Stimulated activated CD8-positive, alpha-beta memory T cell treated with anti-CD3 and anti-CD28 coated beads, Interleukin-12 subunit alpha, Interleukin-12 subunit beta, amount 100 ng/mL, for 24 hours (primary cell): ENCODE data around the gene CACNA1I.

Source experiments
- DNase-seq: peaks from one replicate; pipeline ENCODE4 v3.0.0-alpha.2; 2020; ENCODE audit errors: extremely low read depth

Gene CACNA1I

DNA sequence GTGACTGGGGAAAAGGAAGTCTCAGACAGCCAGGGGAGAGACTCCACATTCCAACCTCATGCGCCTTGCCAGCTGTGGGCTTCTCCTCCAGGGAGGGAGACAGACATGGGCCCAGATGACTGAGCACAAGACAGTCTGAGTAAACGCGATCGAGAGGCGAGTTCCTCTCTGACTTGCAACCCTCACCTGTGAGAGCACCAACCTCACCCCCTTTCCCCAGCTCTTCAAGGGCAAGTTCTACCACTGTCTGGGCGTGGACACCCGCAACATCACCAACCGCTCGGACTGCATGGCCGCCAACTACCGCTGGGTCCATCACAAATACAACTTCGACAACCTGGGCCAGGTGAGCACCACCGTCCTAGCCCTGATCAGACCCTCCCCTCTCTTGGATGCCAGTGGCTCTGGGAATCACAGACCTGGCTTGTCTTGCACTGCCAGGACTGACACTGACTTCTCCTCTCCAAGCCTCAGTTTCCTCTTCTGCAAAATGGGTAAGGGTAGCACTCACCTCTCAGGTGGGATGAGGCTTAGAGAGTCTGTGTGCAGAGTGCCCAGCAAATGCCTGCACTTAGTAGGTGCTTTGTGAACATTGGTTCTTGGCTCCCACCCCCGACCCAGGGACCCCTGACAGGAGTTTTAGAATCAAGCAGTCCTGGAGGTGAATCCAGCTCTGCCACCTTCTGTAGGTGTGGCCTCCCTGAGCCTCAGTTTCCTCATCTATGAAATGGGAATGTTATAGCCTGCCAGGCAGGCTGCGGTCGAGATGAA is 95.3 kb downstream of the CACNA1I start:
- DNase-seq: no peak

DNA sequence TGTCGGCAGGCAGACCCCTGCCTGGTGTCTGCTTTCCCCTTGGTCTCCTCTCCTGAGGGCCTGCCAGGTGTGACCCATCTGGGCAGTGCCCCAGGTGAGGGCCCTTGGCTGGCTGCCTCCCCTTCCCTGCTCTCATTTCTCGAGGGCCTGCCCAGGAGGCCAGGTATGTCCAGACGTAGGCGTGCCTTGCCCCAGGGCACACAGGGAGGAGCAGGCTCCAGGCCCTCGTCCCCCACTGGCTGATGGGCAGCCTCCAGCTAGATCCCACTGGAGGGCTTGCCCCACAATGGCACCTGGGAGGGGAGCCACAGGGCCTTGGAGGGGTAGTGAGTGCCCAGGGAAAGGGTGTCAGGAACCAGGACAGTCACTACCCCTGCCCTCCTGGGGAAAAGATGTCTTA is 95.9 kb downstream of the CACNA1I start:
- no peak for DNase-seq

DNA sequence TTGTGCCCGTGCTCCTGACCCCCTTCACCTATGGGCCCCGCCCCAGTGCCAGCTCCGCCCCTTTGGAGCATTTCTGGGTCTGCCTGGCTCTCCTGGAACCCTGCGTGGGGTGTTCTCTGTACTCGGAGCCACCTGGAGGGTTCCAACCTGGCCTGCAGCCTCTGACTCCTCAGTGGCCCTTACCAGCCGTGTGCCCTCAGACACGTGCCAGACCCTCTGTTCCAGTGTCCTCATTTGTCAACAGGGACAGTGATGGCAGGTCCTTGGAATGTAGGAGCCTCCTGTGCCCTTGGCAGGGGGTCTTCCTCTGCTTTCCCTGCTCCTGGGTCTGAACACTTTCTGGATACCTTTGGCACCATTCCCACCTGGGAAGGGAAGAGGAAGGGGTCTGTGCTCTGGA is 96.4 kb downstream of the CACNA1I start:
- no peak for DNase-seq

DNA sequence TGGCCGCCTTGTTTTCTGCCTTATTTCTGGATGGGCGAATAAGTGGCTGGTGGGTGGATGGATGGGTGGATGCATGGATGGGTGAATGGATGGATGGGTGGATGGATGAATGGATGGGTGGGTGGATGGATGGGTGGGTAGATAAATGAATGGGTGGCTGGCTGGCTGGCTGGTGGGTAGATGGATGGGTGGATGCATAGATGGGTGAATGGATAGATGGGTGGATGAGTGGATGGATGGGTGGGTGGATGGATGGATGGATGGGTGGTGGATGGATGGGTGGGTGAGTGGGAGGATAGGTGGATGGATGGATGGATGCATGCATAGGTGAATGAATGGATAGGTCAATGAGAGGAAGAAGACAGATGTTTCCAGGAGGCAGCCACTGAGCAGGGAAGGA is 98.9 kb downstream of the CACNA1I start:
- no peak for DNase-seq

DNA sequence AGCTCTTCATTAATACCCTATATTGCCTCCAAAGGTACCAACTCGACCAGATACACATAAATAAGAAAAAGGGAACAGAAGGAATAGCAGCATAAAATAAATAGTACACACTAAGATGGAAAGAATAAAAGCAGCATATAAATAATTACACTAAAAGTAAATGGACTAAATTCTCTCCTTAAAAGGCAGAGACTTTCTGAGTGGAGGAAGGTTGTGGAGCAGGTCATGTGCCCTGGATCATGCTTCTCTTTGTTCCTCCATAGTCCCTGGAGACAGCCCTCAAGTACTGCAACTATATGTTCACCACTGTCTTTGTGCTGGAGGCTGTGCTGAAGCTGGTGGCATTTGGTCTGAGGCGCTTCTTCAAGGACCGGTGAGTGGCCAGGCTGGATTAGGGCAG is 101.4 kb downstream of the CACNA1I start:
- DNase-seq: no peak

DNA sequence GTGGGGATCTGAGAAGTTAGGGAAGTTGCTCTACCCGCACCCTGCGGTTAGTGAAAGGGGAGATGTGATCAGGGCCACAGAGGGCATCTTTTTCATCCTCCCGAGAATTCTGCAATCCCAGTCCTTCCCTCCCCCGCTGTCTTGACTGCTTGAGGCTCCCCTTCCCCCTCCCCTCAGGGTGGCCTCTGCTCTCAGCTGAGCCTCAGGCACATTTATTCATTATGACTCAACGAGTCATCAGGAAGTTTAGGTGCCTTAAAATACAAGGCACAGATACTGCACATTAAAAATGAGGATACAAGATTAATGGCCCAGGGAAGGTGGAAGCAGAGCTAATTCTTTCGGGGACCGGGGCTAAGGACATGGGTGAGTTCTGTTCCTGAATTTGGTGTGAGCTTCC is 104.0 kb downstream of the CACNA1I start:
- no peak for DNase-seq

DNA sequence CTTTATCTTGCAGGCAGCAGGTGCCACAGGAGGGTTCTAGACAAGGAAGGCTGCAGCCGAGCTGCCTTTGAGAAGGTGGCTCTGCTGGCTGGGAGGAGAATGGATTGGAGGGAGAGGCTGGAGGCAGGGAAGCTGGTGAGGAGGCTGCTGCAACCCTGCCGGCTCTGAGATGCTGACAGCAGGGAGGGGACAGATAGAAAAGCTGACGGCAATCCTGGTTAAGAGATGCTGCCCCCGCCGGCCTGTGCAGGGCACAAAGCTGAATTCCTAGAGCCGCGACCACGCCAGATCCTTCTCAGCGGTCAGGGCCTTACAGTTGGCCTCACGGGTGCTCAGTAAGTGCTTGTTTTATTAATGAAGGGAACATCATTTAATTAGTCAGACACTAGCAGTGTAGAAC is 105.4 kb downstream of the CACNA1I start:
- no peak for DNase-seq

DNA sequence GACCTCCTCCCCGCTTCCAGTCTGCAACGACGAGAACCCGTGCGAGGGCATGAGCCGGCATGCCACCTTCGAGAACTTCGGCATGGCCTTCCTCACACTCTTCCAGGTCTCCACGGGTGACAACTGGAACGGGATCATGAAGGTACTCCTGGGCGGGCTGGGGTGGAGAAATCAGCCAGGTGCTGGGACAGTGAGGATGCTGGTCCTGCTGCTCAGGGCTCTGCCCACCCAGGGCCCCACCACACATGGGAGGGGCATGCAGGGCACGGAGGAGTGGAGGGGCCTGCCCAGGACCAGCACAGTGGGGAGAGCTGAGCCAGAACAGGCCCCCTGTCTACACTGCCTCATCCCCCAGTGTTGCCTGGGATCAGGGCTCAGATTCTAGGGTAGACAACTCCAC is 107.4 kb downstream of the CACNA1I start:
- DNase-seq: no peak

DNA sequence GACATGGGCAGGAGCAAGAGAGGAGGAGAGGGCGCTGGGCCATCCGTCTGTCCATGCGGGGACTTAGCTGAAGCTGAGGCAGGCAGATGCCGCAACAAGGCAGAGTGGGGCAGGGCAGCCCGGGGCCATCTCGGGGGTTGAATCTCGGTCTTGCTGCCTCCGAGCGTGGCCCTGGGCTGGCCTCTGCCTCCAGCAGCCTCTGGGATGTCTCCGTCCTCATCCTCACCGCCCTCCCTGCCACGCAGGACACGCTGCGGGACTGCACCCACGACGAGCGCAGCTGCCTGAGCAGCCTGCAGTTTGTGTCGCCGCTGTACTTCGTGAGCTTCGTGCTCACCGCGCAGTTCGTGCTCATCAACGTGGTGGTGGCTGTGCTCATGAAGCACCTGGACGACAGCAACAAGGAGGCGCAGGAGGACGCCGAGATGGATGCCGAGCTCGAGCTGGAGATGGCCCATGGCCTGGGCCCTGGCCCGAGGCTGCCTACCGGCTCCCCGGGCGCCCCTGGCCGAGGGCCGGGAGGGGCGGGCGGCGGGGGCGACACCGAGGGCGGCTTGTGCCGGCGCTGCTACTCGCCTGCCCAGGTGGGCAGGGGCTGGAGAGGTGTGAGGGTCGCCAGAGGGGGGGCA is 108.4 kb downstream of the CACNA1I start:
- DNase-seq: no peak

DNA sequence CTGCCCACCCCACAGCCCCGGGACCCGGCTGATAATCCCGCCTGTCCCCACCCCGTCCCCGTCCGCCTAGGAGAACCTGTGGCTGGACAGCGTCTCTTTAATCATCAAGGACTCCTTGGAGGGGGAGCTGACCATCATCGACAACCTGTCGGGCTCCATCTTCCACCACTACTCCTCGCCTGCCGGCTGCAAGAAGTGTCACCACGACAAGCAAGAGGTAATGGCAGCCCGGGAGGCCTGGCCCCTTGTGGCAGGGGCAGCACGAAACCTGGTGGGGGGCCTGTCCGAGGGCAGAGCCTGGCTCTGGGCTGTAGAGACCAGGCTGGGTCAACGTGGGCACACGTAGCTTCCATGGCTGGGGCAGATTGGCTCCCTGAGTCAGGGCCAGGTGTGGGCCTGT is 109.1 kb downstream of the CACNA1I start:
- no peak for DNase-seq

DNA sequence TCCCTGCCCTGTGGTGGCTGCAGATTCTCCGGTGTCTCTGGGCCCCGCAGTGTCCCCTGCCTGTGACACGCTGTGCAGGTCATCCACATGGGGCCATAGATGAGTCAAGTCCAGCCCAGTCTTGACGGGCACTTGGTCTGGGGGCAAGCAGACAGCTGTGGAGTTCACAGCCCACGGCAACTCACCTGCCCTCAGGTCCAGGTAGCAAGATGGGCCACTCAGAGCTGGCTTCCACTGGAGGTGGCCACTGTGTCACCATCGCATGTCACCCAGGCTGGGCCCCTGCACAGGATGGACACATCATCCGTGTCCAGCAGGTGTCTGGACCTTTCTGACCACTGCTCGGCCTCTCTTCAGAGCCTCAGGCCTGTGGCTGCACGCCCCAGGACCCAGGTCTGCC is 109.9 kb downstream of the CACNA1I start:
- DNase-seq: no peak

DNA sequence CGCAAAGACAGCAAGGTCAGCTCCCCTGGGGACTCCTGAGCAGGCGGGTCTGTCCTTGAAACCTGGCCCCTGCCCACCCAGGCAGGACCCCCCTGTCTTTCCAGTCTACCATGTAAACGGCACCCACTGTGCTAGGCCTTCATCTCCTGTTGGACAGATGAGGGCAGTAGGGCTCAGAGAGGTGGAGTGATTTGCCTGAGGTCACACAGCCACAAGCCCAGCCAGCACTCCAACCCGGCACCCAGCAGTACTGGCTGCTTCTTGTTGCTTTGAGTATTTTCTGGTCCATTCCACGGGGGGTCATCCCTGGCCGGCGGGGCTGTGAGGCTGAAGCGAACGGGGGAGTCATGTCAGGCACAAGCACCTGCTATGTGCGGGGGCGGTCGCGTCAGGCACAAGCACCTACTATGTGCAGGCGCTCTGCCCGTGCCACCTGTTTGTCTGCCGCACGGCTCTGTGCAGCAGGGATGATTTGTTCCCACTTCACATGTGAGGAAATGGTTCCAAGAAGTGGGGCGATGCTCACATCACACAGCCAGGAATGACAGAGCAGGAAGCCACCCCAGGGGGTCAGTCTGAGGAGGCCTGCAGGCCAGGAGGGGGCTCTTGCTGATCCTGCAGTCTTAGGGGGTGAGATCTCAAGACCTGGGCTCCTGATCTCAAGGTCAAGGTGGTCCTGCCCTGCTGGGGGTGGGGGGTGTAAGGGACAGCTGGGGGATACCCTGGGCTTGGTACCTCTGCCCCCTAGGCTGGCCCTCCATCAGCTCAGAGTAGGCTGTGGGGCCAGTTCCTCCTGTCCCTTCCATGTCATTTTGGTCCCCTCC is 110.7 kb downstream of the CACNA1I start:
- DNase-seq: no peak

DNA sequence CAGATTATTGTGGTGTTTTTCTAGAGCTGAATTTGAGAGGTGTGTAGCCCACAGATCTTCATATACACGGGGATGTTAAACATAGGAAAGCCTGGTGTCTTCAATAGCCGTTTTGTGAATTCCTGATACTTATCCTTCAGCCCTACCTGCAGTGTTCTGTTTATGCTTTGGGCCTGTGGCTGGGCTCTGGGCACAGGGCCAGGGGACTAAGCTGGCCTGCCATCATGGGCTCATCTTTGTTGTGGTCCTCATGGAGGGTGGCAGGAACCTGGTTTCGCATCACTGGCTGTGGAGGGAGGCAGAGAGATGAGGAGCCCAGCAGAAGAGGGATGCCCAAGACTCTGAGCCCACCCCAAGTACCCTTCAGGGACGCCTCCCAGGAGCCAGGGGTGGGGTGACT is 112.4 kb downstream of the CACNA1I start:
- DNase-seq: no peak

DNA sequence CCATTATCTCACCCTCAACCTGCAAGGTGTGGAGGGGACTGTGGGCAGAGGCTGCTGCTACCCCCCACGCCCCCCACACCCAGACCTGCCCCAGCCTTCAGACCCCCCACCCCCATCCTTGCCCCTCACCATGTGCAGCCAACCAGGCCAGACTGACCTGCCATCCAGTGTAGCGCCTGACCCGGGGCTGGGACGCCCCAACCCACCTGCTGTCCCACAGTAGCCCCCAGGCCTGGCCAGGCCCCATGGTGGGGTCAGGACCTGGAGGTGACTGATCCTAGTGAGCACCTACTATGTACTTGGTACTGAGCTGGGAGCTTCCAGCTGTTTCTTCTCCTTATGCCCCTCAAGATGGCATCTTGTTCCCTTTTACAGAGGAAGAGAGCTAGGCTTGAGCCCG is 113.1 kb downstream of the CACNA1I start:
- no peak for DNase-seq

DNA sequence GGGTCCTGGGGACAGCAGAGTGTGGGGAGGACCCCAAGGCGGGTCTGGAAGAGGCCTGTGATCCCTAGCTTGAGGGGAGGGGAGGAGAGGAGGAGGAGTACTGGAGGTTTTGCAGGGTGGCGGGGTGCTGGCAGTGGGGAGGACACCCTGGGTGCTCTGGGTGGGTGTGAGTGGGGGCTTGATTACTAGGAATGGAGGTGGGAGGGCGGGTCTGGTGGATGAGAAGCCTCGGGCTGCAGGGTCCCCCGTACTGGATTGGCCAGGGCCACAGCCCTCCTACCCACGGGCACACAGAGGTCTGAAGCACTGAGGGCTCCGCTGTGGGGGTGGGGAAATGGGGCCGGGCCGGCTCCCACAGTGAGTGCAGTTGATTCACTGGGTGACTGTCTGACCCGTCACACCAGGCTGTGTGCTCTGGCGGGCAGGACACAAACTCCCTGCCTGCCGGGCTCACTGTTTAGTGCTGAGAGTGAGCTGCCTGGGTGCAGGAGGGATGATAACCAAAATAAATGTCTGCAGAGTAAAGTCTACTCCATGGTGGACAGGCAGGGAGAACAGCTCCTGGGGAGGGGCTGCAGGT is 114.2 kb downstream of the CACNA1I start:
- DNase-seq: no peak

DNA sequence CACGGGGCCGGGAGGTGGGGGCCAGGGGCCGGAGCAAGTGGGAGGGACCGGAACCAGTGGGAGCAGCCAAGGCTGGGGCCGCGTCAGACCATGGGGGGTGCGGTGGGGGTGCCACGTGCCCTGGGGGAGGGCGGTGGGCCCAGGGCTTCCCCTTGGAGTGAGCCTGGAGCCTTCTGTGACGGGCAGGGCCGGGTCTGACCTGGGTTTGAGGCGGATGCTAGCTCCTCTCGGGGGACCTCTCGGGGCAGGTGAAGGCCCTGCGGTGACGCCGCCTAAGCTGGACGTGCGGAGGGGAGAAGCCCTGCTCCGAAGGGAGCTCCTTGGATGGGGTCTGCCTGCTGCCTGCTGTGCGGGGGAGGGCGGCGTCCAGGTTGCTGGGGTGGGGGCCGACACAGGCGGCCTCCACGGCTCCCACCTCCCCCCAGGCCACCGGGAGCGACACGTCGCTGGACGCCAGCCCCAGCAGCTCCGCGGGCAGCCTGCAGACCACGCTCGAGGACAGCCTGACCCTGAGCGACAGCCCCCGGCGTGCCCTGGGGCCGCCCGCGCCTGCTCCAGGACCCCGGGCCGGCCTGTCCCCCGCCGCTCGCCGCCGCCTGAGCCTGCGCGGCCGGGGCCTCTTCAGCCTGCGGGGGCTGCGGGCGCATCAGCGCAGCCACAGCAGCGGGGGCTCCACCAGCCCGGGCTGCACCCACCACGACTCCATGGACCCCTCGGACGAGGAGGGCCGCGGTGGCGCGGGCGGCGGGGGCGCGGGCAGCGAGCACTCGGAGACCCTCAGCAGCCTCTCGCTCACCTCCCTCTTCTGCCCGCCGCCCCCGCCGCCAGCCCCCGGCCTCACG is 115.0 kb downstream of the CACNA1I start:
- DNase-seq: no peak

DNA sequence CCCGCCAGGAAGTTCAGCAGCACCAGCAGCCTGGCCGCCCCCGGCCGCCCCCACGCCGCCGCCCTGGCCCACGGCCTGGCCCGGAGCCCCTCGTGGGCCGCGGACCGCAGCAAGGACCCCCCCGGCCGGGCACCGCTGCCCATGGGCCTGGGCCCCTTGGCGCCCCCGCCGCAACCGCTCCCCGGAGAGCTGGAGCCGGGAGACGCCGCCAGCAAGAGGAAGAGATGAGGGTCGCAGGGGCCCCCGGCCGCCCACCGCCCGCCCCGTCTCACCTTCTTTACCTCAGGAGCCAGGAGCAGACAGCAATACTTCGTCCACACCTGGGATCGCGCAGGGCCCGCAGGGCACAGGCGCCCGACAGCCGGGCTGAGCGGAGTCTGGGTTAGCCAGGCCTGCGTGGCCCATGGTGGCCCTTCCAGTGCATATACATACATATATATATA is 115.6 kb downstream of the CACNA1I start:
- no peak for DNase-seq

DNA sequence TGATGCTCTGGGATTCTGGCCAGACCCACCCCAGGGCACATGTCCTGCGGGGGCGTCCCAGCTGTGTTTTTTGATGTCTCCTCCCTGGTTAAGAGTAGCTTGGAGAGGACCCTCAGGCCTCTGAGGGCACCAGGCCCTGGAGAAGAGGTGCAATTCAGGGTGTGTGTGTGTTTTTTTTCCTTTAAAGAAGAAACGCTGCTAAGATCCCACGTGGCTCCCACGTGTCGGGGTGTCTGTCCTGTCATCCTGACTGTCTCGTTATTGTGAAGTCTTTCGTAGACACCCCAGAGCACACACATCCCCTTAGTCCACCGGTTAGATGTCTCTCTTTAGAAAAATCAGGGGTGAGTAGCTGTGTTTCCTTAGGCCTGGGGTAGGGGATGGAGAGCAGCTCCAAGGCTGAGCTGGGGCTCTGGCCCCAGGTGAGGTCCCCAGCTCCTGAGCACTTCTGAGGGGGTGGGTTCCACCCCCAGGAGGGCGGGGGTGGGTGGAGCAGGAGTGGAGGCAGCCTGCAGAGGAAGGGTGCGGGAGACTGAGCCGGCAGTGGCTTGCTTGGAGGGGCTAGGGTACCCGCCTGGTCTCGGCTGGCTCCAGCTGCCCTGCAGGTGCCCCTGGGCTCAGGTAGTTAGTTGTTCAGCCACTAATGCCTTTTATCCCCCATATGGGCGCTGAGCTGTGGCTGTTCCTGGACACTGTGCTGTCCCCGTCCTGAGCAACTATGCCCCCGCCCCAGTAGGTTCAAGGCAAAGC is 116.4 kb downstream of the CACNA1I start:
- DNase-seq: no peak

DNA sequence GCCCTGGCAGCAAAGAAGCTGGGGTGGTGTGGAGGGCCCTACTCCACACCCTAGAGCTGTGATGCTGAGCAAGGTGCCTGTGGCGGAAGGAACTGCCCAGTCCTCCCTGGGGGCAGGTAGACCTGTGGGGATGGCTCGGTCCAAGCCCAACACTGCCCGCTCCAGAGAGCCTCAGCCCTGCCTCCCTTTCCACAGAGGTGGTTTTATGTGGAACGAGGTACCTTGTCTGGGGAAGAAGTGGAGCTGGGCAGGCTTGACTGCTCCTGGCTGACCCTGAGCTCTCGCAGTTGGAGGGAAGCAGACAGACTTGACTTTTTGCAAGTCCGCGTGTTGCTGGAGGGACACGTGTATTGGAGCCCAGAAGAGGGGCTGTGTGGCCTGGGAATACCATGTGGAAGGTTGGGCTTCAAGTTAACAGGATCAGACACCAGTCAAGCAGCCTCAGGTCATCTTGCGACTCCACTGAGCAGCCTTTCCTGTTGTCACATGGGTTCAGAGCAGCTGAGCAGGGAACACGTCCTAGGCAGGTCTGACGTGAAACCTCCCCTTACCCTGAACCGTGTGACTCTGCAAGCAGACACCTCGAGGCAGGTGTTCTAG is 117.7 kb downstream of the CACNA1I start:
- no peak for DNase-seq

DNA sequence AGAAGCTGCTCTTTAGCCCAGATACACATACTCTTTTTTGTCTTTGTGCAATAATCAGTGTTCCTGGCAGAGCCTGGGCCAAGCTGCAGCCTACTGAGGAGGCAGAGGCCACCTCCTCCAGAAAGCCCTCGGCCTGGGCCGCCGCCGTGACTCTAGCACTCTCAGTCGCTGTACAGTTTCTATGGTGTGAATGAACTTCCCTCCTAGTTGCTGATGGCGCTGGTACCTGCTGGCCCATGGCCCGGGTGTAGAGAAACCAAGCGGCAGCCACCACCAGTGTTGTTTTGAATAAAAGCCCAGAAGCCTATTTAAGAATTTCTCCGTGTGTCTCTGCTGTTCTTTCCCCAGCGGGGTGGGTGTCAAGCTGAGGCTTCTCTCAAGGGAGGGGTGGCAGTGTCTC is 118.9 kb downstream of the CACNA1I start:
- no peak for DNase-seq
